IMR-90 (cell line): ENCODE data around the gene OPTC. TPM values are rescaled to one million over a fixed set of nuclear protein-coding genes. Genes with fewer than 3 reads are reported as not detected.

Experiments used
- ATAC-seq: fragments of 200-7000 bp; cut with Tn5 transposase; 2 replicates; pipeline ENCODE4 v1.9.1; 2020; ENCODE audit warnings: low read depth, mild to moderate bottlenecking, moderate library complexity
- BruUV-seq: library from RNA; stranded (reverse); fragments of 400-500 nt; replicated peaks from 2 replicates; lab custom pipeline; 2021; lab: Mats Ljungman, UMichigan
- CTCF ChIA-PET: fragments of 300-600 bp; formaldehyde crosslinking; extraction: SDS; loops from one replicate; lab custom pipeline; 2021; ENCODE audit warnings: antibody characterized with exemption; lab: Yijun Ruan, JAX
- POLR2A ChIA-PET: fragments of 300-600 bp; sonication (Branson Sonifier 250); formaldehyde crosslinking; loops from one replicate; lab custom pipeline; 2022; ENCODE audit warnings: antibody characterized with exemption; ENCODE audit not compliant: unreplicated experiment; lab: Charles Lee
- DNase-seq: peaks from one replicate; pipeline ENCODE4 v3.0.0; 2013
- H2AFZ ChIP-seq: replicated peaks from 2 replicates; pipeline ENCODE3; 2013; ENCODE audit warnings: low read length, mild to moderate bottlenecking; ENCODE audit not compliant: poor library complexity
- H2AK5ac ChIP-seq: 2 replicates; pipeline ENCODE4 v1.6.1; 2013; ENCODE audit warnings: low read depth, low read length, inconsistent platforms
- H2AK9ac ChIP-seq: replicated peaks from 2 replicates; pipeline ENCODE3; 2013; ENCODE audit warnings: mild to moderate bottlenecking, low read depth, low read length, moderate library complexity; ENCODE audit not compliant: poor library complexity
- H2BK120ac ChIP-seq: 2 replicates; pipeline ENCODE4 v1.6.1; 2013; ENCODE audit warnings: low read depth, low read length, inconsistent platforms
- H2BK15ac ChIP-seq: 3 replicates; pipeline ENCODE4 v1.6.1; 2013; ENCODE audit warnings: low read depth, low read length, inconsistent platforms
- H2BK20ac ChIP-seq: 2 replicates; pipeline ENCODE4 v1.6.1; 2013; ENCODE audit warnings: low read depth, mild to moderate bottlenecking, inconsistent platforms, low read length, moderate library complexity
- H2BK5ac ChIP-seq: 2 replicates; pipeline ENCODE4 v1.6.1; 2013; ENCODE audit warnings: mild to moderate bottlenecking, low read depth, low read length, inconsistent platforms; ENCODE audit not compliant: poor library complexity, severe bottlenecking
- H3K14ac ChIP-seq: replicated peaks from 2 replicates; pipeline ENCODE4 v1.6.1; 2013; ENCODE audit warnings: low read depth, low read length, inconsistent platforms
- H3K18ac ChIP-seq: 2 replicates; pipeline ENCODE4 v1.6.1; 2013; ENCODE audit warnings: low read depth, low read length, control low read depth
- H3K23ac ChIP-seq: 2 replicates; pipeline ENCODE4 v1.6.1; 2013; ENCODE audit warnings: low read depth, low read length, inconsistent platforms
- H3K27ac ChIP-seq: 2 replicates; pipeline ENCODE4 v1.5.1; 2013; ENCODE audit warnings: mild to moderate bottlenecking, control low read depth, low read length; ENCODE audit not compliant: insufficient read depth
- H3K27me3 ChIP-seq: 2 replicates; pipeline ENCODE4 v1.6.1; 2013; ENCODE audit warnings: low read length; ENCODE audit not compliant: control insufficient read depth, insufficient read depth
- H3K36me3 ChIP-seq: 2 replicates; pipeline ENCODE4 v1.6.1; 2013; ENCODE audit warnings: low read length, mixed read lengths; ENCODE audit not compliant: control insufficient read depth, insufficient read depth
- H3K4ac ChIP-seq: 2 replicates; pipeline ENCODE4 v1.6.1; 2013; ENCODE audit warnings: low read depth, low read length, inconsistent platforms
- H3K4me1 ChIP-seq: 2 replicates; pipeline ENCODE4 v1.6.1; 2013; ENCODE audit warnings: low read length, mixed read lengths; ENCODE audit not compliant: control insufficient read depth, insufficient read depth
- H3K4me2 ChIP-seq: 2 replicates; pipeline ENCODE4 v1.6.1; 2013; ENCODE audit warnings: low read depth, mild to moderate bottlenecking, control low read depth, low read length, moderate library complexity
- H3K4me3 ChIP-seq: 2 replicates; pipeline ENCODE4 v1.5.1; 2013; ENCODE audit warnings: low read depth, mild to moderate bottlenecking, control low read depth, low read length, moderate library complexity; ENCODE audit not compliant: insufficient read depth
- H3K56ac ChIP-seq: 2 replicates; pipeline ENCODE4 v1.6.1; 2013; ENCODE audit warnings: low read length, inconsistent platforms; ENCODE audit not compliant: insufficient read depth; ENCODE audit errors: extremely low read depth
- H3K79me1 ChIP-seq, 2 experiments: 2 replicates each; pipeline ENCODE4 v1.6.1; 2013; ENCODE audit warnings: low read length in 2 of 2, inconsistent platforms in 1 of 2, low read depth in 1 of 2
- H3K9ac ChIP-seq: 2 replicates; pipeline ENCODE4 v1.6.1; 2013; ENCODE audit warnings: low read depth, low read length, control low read depth
- H3K9me1 ChIP-seq: 2 replicates; pipeline ENCODE4 v1.6.1; 2013; ENCODE audit warnings: low read length, inconsistent platforms; ENCODE audit not compliant: insufficient read depth
- H3K9me3 ChIP-seq: 2 replicates; pipeline ENCODE4 v1.6.1; 2013; ENCODE audit warnings: low read length; ENCODE audit not compliant: control insufficient read depth, insufficient read depth
- H4K20me1 ChIP-seq: 2 replicates; pipeline ENCODE4 v1.6.1; 2013; ENCODE audit warnings: low read length, inconsistent platforms; ENCODE audit not compliant: insufficient read depth
- H4K5ac ChIP-seq: 2 replicates; pipeline ENCODE4 v1.6.1; 2013; ENCODE audit warnings: mild to moderate bottlenecking, low read depth, low read length, control low read depth
- H4K8ac ChIP-seq, 2 experiments: 2 replicates each; pipeline ENCODE4 v1.6.1; 2013; ENCODE audit warnings: low read depth in 2 of 2, low read length in 2 of 2, control low read depth in 1 of 2, inconsistent platforms in 1 of 2
- H4K91ac ChIP-seq: 2 replicates; pipeline ENCODE4 v1.6.1; 2013; ENCODE audit warnings: low read depth, low read length, inconsistent platforms; ENCODE audit not compliant: insufficient read depth
- CHD1 ChIP-seq: IDR thresholded peaks from 2 replicates; pipeline ENCODE4 v1.6.1; 2012; ENCODE audit warnings: low read depth, low read length, improper control_type of control experiment
- CTCF ChIP-seq: conservative IDR thresholded peaks from 2 replicates; pipeline ENCODE4 v1.5.1; 2012; ENCODE audit warnings: mild to moderate bottlenecking, low read depth, low read length, improper control_type of control experiment
- FOS ChIP-seq: fragments of 150-350 bp; IDR thresholded peaks from 2 replicates; pipeline ENCODE4 v1.6.1; 2016; ENCODE audit warnings: low read depth, low read length
- MAZ ChIP-seq: IDR thresholded peaks from 2 replicates; pipeline ENCODE4 v1.6.1; 2012; ENCODE audit warnings: low read depth, mild to moderate bottlenecking, low read length, improper control_type of control experiment, moderate library complexity, borderline replicate concordance
- NFE2L2 ChIP-seq: fragments of 150-350 bp; IDR thresholded peaks from 2 replicates; pipeline ENCODE4 v1.6.1; 2016; ENCODE audit warnings: low read depth, mild to moderate bottlenecking, low read length
- POLR2A ChIP-seq: IDR thresholded peaks from 2 replicates; pipeline ENCODE4 v1.6.1; 2012; ENCODE audit warnings: mild to moderate bottlenecking, low read depth, low read length
- RAD21 ChIP-seq: IDR thresholded peaks from 2 replicates; pipeline ENCODE4 v1.6.1; 2012; ENCODE audit warnings: low read length, improper control_type of control experiment
- RCOR1 ChIP-seq: IDR thresholded peaks from 2 replicates; pipeline ENCODE4 v1.6.1; 2012; ENCODE audit warnings: mild to moderate bottlenecking, low read length, improper control_type of control experiment; ENCODE audit not compliant: insufficient replicate concordance
- WGBS, 2 experiments: methylation state at CpG; one replicate each; pipeline versions ENCODE4 v1.1.5 to v1.1.7; 2013; ENCODE audit warnings: missing lambda C conversion rate in 2 of 2; ENCODE audit not compliant: insufficient read length in 1 of 2; ENCODE audit errors: extremely low coverage in 2 of 2; 5-methylcytosine and 5-hydroxymethylcytosine counted together
- dilution Hi-C: fragments of 300-500 bp; cut with HindIII; formaldehyde crosslinking; loops from one replicate; pipeline ENCODE4 v1.14.3; 2018; ENCODE audit warnings: low sequenced_read_pairs; ENCODE audit not compliant: unreplicated experiment
- in situ Hi-C: fragments of 300-500 bp; cut with MboI; formaldehyde crosslinking; loops from 3 replicates; pipeline ENCODE4 v1.14.3; 2019; ENCODE audit warnings: low sequenced_read_pairs, inconsistent platforms, mixed read lengths
- intact Hi-C: fragments of 100-400 bp; cut with micrococcal nuclease; formaldehyde crosslinking; loops from 2 replicates; pipeline ENCODE4 v1.10.0; 2022
- polyA plus RNA-seq, 3 experiments: library from polyadenylated mRNA; depleted of rRNA; stranded (reverse); fragments of >200 nt; gene quantifications; 2 replicates each; pipeline ENCODE4 v1.2.3, GENCODE V29; 2012; ENCODE audit warnings: low replicate concordance in 1 of 3
- total RNA-seq: library from RNA; depleted of rRNA; stranded (reverse); fragments of >200 nt; gene quantifications from 2 replicates; pipeline ENCODE4 v1.2.3, GENCODE V29; 2012

The OPTC gene
- total and polyA plus RNA-seq, 2 of the 4 experiments (the other 2 are of a cell fraction): not detected

DNA sequence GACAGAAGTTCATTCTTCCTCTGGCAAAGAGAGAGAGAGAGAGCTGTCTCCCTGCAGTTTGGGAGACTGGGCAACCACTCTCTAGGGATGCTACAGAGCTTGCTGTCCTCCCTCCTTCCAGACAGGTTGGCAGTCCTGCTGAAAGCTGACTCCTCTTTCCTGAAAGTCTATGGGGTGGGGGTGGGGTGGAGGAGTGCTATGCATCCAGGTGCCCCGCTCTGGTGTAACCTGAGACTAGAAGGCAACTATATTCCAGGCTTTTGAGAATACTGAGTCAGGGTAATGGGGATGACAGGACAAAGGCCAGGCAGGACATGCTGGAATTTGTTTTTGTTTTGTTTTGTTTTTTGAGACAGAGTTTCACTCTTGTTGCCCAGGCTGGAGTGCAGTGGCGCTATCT lies 55.4 kb downstream of the OPTC start:
- H3K27me3 ChIP-seq: no peaks in the 10 kb centered on the region
- no peak for DNase-seq
- peak overlapping the region; percentile 37 for H2BK20ac ChIP-seq
- peak overlapping the region; percentile 56; the same call in 1 of the 2 replicates for H3K23ac ChIP-seq
- no peak overlapping the region for H2BK5ac ChIP-seq
- BruUV-seq: no TSS peak
- dilution Hi-C loops: no loop called here
- peaks cover 4% of the 10 kb centered on the region for H3K4me1 ChIP-seq
- H3K27ac ChIP-seq: no peak overlapping the region
- H2AK9ac ChIP-seq: peak overlapping the region; percentile 25
- CTCF ChIA-PET: interaction anchor here (0.6 kb wide), 2 partner anchors 177 to 209 kb away, joined by 5 to 7 read pairs; no protein-coding TSS in a partner anchor
- H3K79me1 ChIP-seq: peaks cover 0 to 4% of the 10 kb centered on the region in 2 experiments; a peak in 2 of 4 replicates
- no peak overlapping the region for H3K56ac ChIP-seq
- WGBS, 2 experiments: no CpG with 5 or more reads among the region's 2 CpGs
- H3K36me3 ChIP-seq: no peaks in the 10 kb centered on the region
- H2AFZ ChIP-seq: no peak overlapping the region
- H3K4me2 ChIP-seq: no peak overlapping the region
- in situ Hi-C loops: no loop called here
- intact Hi-C loops: no loop called here
- POLR2A ChIA-PET: no interaction called here
- 0 out of 3 replicates have a peak overlapping the region, but pooled peaks have one; percentile 32 for H2BK15ac ChIP-seq
- no peaks in the 10 kb centered on the region for H3K9me3 ChIP-seq
- no peak overlapping the region for H4K5ac ChIP-seq
- peak overlapping the region; percentile 64; the same call in 1 of the 2 replicates for H2AK5ac ChIP-seq
- H3K4ac ChIP-seq: peak overlapping the region; percentile 62
- H2BK120ac ChIP-seq: peak overlapping the region; percentile 9; the same call in 1 of the 2 replicates
- no peak overlapping the region for H4K91ac ChIP-seq
- no peaks in the 10 kb centered on the region for H4K20me1 ChIP-seq
- H3K14ac ChIP-seq: 0 out of 2 replicates have a peak overlapping the region, but pooled peaks have one; percentile 56
- H3K9me1 ChIP-seq: peaks cover 12% of the 10 kb centered on the region
- H3K9ac ChIP-seq: no peak overlapping the region
- no peak for TF ChIP-seq RAD21
- no peak for TF ChIP-seq MAZ
- no peak for TF ChIP-seq FOS
- TF ChIP-seq RCOR1: no peak
- no peak for TF ChIP-seq CTCF
- no peak for TF ChIP-seq CHD1
- TF ChIP-seq POLR2A: no peak
- no peak for TF ChIP-seq NFE2L2
- H4K8ac ChIP-seq: peak overlapping the region in 1 of 2 experiments; percentile 8; a peak in 1 of 4 replicates
- H3K4me3 ChIP-seq: no peak overlapping the region
- no peak overlapping the region for H3K18ac ChIP-seq
- ATAC-seq: no peak
